Loucy (cell line): Measurements from ENCODE around the gene NAV1.

Source experiments
- H2AFZ ChIP-seq: fragments of 200-600 bp; sonication (generic); 2 replicates; pipeline ENCODE4 v1.6.0; 2016; ENCODE audit warnings: antibody characterized with exemption, mild to moderate bottlenecking, low read length, moderate library complexity
- H3F3A ChIP-seq: fragments of 200-600 bp; 2 replicates; pipeline ENCODE4 v1.6.0; 2016; ENCODE audit warnings: antibody characterized with exemption, low read depth, mild to moderate bottlenecking
- H3K27me3 ChIP-seq: fragments of 200-600 bp; sonication (generic); 2 replicates; pipeline ENCODE4 v1.6.1; 2014; ENCODE audit warnings: low read length, mild to moderate bottlenecking; ENCODE audit not compliant: insufficient read depth, poor library complexity, severe bottlenecking
- H3K36me3 ChIP-seq: fragments of 200-600 bp; sonication (generic); 2 replicates; pipeline ENCODE4 v1.6.1; 2016; ENCODE audit warnings: low read length; ENCODE audit not compliant: insufficient read depth
- H3K4me1 ChIP-seq: fragments of 200-600 bp; sonication (generic); 2 replicates; pipeline ENCODE4 v1.5.1; 2014; ENCODE audit warnings: low read length, mild to moderate bottlenecking; ENCODE audit not compliant: insufficient read depth, poor library complexity, severe bottlenecking
- H3K4me2 ChIP-seq: fragments of 200-600 bp; sonication (generic); 2 replicates; pipeline ENCODE4 v1.6.0; 2014; ENCODE audit warnings: antibody characterized with exemption, low read length, low read depth, mild to moderate bottlenecking; ENCODE audit not compliant: poor library complexity, severe bottlenecking
- H3K4me3 ChIP-seq: fragments of 200-600 bp; sonication (generic); 2 replicates; pipeline ENCODE4 v1.5.1; 2014; ENCODE audit warnings: low read length, mild to moderate bottlenecking, mixed read lengths; ENCODE audit not compliant: poor library complexity, severe bottlenecking
- H3K79me2 ChIP-seq: fragments of 200-600 bp; sonication (generic); 2 replicates; pipeline ENCODE4 v1.6.1; 2014; ENCODE audit warnings: low read length; ENCODE audit not compliant: insufficient read depth
- H3K9ac ChIP-seq: fragments of 200-600 bp; sonication (generic); 2 replicates; pipeline ENCODE4 v1.6.0; 2014; ENCODE audit warnings: mild to moderate bottlenecking, low read depth, low read length, moderate library complexity; ENCODE audit not compliant: poor library complexity, severe bottlenecking
- H3K9me2 ChIP-seq: fragments of 200-600 bp; sonication (generic); replicated peaks from 2 replicates; pipeline ENCODE4 v1.6.1; 2016; ENCODE audit warnings: low read depth, low read length, mixed read lengths
- H3K9me3 ChIP-seq: fragments of 200-600 bp; sonication (generic); 2 replicates; pipeline ENCODE4 v1.6.1; 2014; ENCODE audit warnings: mild to moderate bottlenecking, antibody characterized with exemption, low read length, low read depth; ENCODE audit not compliant: insufficient read depth
- H4K20me1 ChIP-seq: fragments of 200-600 bp; sonication (generic); 2 replicates; pipeline ENCODE4 v1.6.0; 2014; ENCODE audit warnings: antibody characterized with exemption, low read length, mild to moderate bottlenecking; ENCODE audit not compliant: insufficient read depth, poor library complexity, severe bottlenecking
- EZH2phosphoT487 ChIP-seq: fragments of 200-600 bp; IDR thresholded peaks from 2 replicates; pipeline ENCODE4 v1.6.1; 2018; ENCODE audit warnings: antibody characterized with exemption, mild to moderate bottlenecking, moderate library complexity, borderline replicate concordance
- TF ChIP-seq, protein P1 (sequence below): fragments of 200-600 bp; sonication (generic); conservative IDR thresholded peaks from 2 replicates; pipeline ENCODE4 v1.5.1; 2014; ENCODE audit warnings: mild to moderate bottlenecking, antibody characterized with exemption, low read length

Gene NAV1

DNA sequence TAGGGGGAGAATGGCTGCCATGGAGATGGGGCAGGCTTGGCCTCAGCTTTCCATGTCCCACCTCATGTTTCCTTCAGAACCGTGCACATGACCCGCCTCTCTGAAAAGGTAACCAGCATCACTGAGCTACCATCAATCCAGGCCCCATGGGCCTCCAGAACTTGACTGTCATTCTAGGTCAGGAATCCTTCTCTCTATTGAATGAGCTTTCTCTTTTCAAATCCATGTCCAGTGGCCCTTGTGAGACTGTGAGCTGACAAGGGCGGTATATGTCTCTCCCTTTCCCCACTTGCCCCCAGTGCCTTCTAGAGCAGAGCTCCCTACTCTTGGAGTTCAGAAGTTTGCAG, 36.4 kb upstream of the NAV1 start:
- peaks cover 80% of the 10 kb centered on the region for H3K79me2 ChIP-seq
- no peak for TF ChIP-seq EZH2phosphoT487
- TF ChIP-seq, protein P1, sequence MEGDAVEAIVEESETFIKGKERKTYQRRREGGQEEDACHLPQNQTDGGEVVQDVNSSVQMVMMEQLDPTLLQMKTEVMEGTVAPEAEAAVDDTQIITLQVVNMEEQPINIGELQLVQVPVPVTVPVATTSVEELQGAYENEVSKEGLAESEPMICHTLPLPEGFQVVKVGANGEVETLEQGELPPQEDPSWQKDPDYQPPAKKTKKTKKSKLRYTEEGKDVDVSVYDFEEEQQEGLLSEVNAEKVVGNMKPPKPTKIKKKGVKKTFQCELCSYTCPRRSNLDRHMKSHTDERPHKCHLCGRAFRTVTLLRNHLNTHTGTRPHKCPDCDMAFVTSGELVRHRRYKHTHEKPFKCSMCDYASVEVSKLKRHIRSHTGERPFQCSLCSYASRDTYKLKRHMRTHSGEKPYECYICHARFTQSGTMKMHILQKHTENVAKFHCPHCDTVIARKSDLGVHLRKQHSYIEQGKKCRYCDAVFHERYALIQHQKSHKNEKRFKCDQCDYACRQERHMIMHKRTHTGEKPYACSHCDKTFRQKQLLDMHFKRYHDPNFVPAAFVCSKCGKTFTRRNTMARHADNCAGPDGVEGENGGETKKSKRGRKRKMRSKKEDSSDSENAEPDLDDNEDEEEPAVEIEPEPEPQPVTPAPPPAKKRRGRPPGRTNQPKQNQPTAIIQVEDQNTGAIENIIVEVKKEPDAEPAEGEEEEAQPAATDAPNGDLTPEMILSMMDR, result no peak
- H3K36me3 ChIP-seq, result no peaks in the 10 kb centered on the region
- H3K27me3 ChIP-seq, result no peaks in the 10 kb centered on the region
- no peaks in the 10 kb centered on the region for H3K9me3 ChIP-seq
- no peaks in the 10 kb centered on the region for H3F3A ChIP-seq
- H3K9ac ChIP-seq, result peak overlapping the region; percentile 35
- H2AFZ ChIP-seq, result no peak overlapping the region
- peaks cover 47% of the 10 kb centered on the region for H3K4me1 ChIP-seq
- no peaks in the 10 kb centered on the region for H3K9me2 ChIP-seq
- peaks cover 5% of the 10 kb centered on the region for H4K20me1 ChIP-seq
- H3K4me2 ChIP-seq, result peak overlapping the region; percentile 56
- H3K4me3 ChIP-seq, result no peak overlapping the region

DNA sequence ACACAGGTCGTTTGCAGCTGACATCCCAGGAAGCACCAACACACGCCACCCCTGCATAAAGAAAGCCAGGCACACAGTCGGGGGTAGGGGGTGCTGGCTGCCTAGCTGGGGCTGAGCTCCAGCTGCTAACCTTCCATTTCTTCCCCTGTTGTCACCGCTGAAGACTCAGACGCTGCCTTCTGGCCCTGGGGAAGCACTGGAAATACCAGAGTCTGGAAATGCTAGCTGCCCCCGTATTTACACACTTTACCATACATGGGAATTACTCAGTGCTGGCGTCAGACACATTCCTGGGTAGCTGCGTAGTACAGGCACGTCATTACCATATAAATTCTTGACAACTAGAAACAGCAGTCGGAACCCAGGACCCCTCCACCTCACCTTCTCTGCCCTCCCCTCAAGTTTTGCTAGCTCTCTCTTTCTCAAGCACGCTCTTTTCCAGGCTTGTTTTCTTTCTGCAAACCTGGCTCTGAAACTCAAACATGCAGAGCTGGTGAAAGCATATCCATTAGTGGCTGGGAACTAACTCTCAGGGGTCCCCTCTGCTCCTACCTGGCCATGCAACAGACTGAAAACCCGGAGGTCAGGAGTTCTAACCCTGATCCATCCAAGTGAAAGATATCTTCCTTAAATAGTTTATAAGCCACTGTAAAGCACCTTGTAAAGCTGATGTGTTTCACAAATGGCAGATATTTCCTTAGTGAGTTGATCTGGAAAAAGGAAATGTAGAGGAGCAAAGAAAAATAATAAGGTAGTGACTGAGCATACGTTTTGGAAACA, 35.3 kb upstream of the NAV1 start:
- Histone ChIP-seq H3K79me2 (peaks cover 84% of the 10 kb centered on the region), H3K9me3 (no peaks in the 10 kb centered on the region), H3K4me3 (peak overlapping the region; percentile 40)

DNA sequence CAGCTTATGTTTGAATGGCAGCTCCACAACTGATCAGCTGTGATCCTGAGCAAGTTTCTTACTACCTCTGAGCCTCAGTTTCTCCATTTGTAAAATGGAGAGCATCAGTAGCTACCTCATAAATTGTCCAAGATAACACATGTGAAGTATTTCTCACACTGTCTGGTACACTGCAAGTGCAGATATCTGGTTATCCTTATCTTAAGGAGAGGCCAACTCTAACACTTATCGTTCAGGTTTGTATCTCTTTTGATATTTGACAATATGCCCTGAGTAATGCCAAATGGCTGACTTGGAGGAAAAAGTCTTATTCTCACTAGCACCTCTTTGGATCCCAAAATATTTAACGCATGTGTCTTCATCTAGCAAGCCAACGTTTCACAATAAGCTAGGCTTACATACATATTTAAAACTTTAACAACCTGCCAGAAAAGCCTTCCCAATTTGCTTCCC, 34.7 kb upstream of the NAV1 start:
- peaks cover 55% of the 10 kb centered on the region for H3K4me1 ChIP-seq
- TF ChIP-seq, protein P1, result no peak
- TF ChIP-seq EZH2phosphoT487, result no peak
- 0 out of 2 replicates have a peak, but pooled peaks cover 3% of the 10 kb centered on the region for H3F3A ChIP-seq
- H4K20me1 ChIP-seq, result peaks cover 5% of the 10 kb centered on the region
- H3K9me2 ChIP-seq, result no peaks in the 10 kb centered on the region
- peaks cover 82% of the 10 kb centered on the region for H3K79me2 ChIP-seq
- no peak overlapping the region for H2AFZ ChIP-seq
- H3K9ac ChIP-seq, result peak overlapping the region; percentile 2
- H3K4me3 ChIP-seq, result peak overlapping the region; percentile 40
- no peaks in the 10 kb centered on the region for H3K27me3 ChIP-seq
- H3K4me2 ChIP-seq, result peak overlapping the region; percentile 56
- no peaks in the 10 kb centered on the region for H3K36me3 ChIP-seq
- H3K9me3 ChIP-seq, result no peaks in the 10 kb centered on the region

More for the DNA sequence above, 35.3 kb upstream of the NAV1 start:
- peaks cover 51% of the 10 kb centered on the region for H3K4me1 ChIP-seq
- no peak for TF ChIP-seq EZH2phosphoT487
- TF ChIP-seq, protein P1, result no peak
- peak overlapping the region; percentile 56 for H3K4me2 ChIP-seq
- peak overlapping the region; percentile 2 for H3K9ac ChIP-seq
- no peaks in the 10 kb centered on the region for H3F3A ChIP-seq
- H4K20me1 ChIP-seq, result peaks cover 5% of the 10 kb centered on the region
- H3K27me3 ChIP-seq, result no peaks in the 10 kb centered on the region
- H2AFZ ChIP-seq, result no peak overlapping the region
- no peaks in the 10 kb centered on the region for H3K9me2 ChIP-seq
- H3K36me3 ChIP-seq, result no peaks in the 10 kb centered on the region
